Mucosa of stomach (tissue), 1 donor: Measurements from ENCODE around the gene NFE2L2.
"Not testable (repeated sequence)": the region's sequence is repeated elsewhere in the genome, so short reads cannot be mapped to it uniquely, and the experiment has no call there.

Experiments
- H3K27me3 ChIP-seq: one replicate; pipeline ENCODE4 v1.7.0; 2013; ENCODE audit warnings: mild to moderate bottlenecking, low read length; ENCODE audit not compliant: control insufficient read depth, insufficient read depth
- H3K36me3 ChIP-seq: one replicate; pipeline ENCODE4 v1.7.0; 2013; ENCODE audit warnings: low read length; ENCODE audit not compliant: control insufficient read depth, insufficient read depth
- H3K4me1 ChIP-seq: one replicate; pipeline ENCODE4 v1.7.0; 2013; ENCODE audit warnings: mild to moderate bottlenecking, low read length; ENCODE audit not compliant: control insufficient read depth, insufficient read depth
- H3K4me3 ChIP-seq: one replicate; pipeline ENCODE4 v1.7.0; 2013; ENCODE audit warnings: low read length
- H3K9ac ChIP-seq: one replicate; pipeline ENCODE4 v1.7.0; 2013; ENCODE audit warnings: mild to moderate bottlenecking, low read length, moderate library complexity
- H3K9me3 ChIP-seq: one replicate; pipeline ENCODE4 v1.7.0; 2013; ENCODE audit warnings: mild to moderate bottlenecking, low read length, moderate library complexity; ENCODE audit not compliant: control insufficient read depth
- donor health status: Pancreatic carcinoma.

The NFE2L2 gene

DNA sequence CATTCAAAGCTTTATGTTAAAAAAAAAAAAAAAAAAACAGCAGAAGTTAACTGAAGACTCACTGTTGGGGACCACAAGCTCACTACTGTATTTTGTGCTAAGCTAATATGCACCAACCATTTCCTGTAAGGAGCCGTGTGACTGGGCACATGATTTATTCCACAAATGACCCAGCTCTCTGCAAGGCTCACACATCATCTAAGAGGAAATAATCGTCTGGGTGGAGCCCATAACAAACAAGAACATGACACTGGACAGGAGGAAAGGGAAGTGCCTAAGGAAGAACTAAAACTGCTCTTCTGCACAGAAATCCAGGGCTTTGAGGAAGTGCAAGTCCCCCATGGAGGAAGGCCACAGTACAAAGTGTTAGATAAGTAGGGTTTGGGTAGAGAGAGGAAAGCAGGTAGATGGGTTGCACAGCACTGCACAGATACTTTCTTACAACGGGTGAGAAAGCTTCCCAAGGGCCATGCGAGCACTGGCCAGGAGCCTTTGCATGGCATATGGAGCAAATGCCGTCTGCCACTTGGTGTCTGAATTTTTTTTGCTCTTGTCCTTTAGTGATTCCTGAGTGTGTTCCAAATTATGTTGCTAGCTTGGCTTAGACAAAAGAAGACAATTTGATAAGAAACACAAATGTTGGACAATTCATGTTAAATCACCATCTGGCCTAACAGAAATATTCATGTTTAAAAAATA is 24.4 kb downstream of the NFE2L2 start:
- Histone ChIP-seq H3K9me3 (no peaks in the 10 kb centered on the region), H3K4me1 (peaks cover 67% of the 10 kb centered on the region), H3K4me3 (no peak overlapping the region), H3K27me3 (no peaks in the 10 kb centered on the region), H3K36me3 (no peaks in the 10 kb centered on the region), H3K9ac (no peak overlapping the region)

DNA sequence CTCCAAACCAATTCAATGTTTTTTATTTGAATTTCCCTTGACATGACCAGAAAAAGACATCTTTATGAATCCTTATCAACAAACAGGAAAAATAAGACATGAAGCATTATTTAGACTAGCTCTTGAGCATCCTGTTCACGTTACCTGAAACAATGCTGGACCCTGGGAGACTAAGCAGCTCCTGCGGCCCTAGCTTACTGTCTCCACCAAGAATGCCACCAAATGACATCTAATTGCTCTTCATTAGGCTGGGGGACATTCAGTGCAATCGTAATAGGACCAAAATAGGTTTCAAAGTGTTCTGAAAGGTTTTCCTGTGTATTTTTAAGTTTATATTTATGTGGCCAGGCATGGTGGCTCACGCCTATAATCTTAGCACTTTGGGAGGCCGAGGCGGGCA is 25.5 kb downstream of the NFE2L2 start:
- H3K36me3 ChIP-seq = no peaks in the 10 kb centered on the region
- H3K27me3 ChIP-seq = no peaks in the 10 kb centered on the region
- H3K4me1 ChIP-seq = peaks cover 61% of the 10 kb centered on the region
- no peak overlapping the region for H3K9ac ChIP-seq
- no peaks in the 10 kb centered on the region for H3K9me3 ChIP-seq
- H3K4me3 ChIP-seq = no peak overlapping the region

- Histone ChIP-seq H3K9me3 (no peaks in the 10 kb centered on the region), H3K9ac (no peak overlapping the region), H3K4me3 (no peak overlapping the region), H3K36me3 (no peaks in the 10 kb centered on the region), H3K27me3 (no peaks in the 10 kb centered on the region), H3K4me1 (peaks cover 54% of the 10 kb centered on the region)
Observed at GRCh38 chr2:177237932-177238331, 26.6 kb downstream of the NFE2L2 start.

- H3K9ac ChIP-seq = no peak overlapping the region
- no peak overlapping the region for H3K4me3 ChIP-seq
- peaks cover 35% of the 10 kb centered on the region for H3K4me1 ChIP-seq
- H3K36me3 ChIP-seq = peaks cover 14% of the 10 kb centered on the region
- H3K9me3 ChIP-seq = no peaks in the 10 kb centered on the region
- no peaks in the 10 kb centered on the region for H3K27me3 ChIP-seq
Observed at GRCh38 chr2:177235855-177236437, 28.6 kb downstream of the NFE2L2 start.

- Histone ChIP-seq H3K9me3 (no peaks in the 10 kb centered on the region), H3K9ac (no peak overlapping the region), H3K27me3 (no peaks in the 10 kb centered on the region), H3K36me3 (peaks cover 16% of the 10 kb centered on the region), H3K4me3 (no peak overlapping the region), H3K4me1 (peaks cover 18% of the 10 kb centered on the region)
Observed at GRCh38 chr2:177234267-177234666, 30.3 kb downstream of the NFE2L2 start.

GRCh38 chr2:177232098-177232704 is 32.3 kb downstream of the NFE2L2 start:
- Histone ChIP-seq H3K9ac (no peak overlapping the region), H3K4me3 (no peak overlapping the region), H3K4me1 (peaks cover 4% of the 10 kb centered on the region), H3K36me3 (peaks cover 16% of the 10 kb centered on the region), H3K9me3 (no peaks in the 10 kb centered on the region), H3K27me3 (no peaks in the 10 kb centered on the region)

DNA sequence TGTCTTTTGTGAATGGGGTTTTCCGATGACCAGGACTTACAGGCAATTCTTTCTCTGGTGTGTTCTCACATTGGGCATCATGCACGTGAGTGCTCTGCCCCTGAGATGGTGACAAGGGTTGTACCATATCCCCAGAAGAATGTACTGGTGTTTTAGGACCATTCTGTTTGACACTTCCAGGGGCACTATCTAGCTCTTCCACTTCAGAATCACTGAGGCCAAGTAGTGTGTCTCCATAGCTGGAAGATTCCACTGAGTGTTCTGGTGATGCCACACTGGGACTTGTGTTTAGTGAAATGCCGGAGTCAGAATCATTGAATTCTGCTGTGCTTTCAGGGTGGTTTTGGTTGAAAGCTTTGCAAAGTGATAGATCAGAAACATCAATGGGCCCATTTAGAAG is 33.3 kb downstream of the NFE2L2 start:
- peaks cover 16% of the 10 kb centered on the region for H3K36me3 ChIP-seq
- H3K4me1 ChIP-seq = peaks cover 4% of the 10 kb centered on the region
- no peaks in the 10 kb centered on the region for H3K27me3 ChIP-seq

GRCh38 chr2:177229442-177230242 is 34.9 kb downstream of the NFE2L2 start:
- Histone ChIP-seq H3K9me3 (no peaks in the 10 kb centered on the region), H3K4me1 (peaks cover 4% of the 10 kb centered on the region), H3K4me3 (no peak overlapping the region), H3K9ac (no peak overlapping the region), H3K27me3 (no peaks in the 10 kb centered on the region), H3K36me3 (peaks cover 16% of the 10 kb centered on the region)

More for the DNA sequence above, 33.3 kb downstream of the NFE2L2 start:
- H3K9me3 ChIP-seq = no peaks in the 10 kb centered on the region
- no peak overlapping the region for H3K4me3 ChIP-seq
- H3K9ac ChIP-seq = no peak overlapping the region

DNA sequence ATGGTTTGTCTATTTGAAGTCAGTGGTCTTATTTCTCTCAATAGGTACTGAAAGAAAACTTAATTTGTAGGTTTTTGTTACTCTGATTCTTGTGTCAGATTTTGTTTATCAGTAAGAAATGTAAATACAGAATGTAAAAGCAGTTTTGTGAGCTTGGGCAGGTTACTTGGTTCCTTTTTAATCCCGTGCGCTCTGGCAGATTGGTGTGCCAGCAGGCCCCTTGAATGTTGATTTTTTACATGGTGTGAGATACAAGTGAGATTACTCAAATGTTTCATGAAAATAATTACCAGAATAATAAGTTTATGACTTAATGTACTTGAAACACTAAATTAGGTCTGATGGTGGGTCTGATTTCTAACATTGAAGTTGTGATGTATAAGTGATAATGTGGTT is 38.6 kb downstream of the NFE2L2 start:
- H3K4me1 ChIP-seq = no peaks in the 10 kb centered on the region
- H3K9ac ChIP-seq = no peak overlapping the region
- no peaks in the 10 kb centered on the region for H3K9me3 ChIP-seq
- no peaks in the 10 kb centered on the region for H3K27me3 ChIP-seq
- peaks cover 2% of the 10 kb centered on the region for H3K36me3 ChIP-seq
- H3K4me3 ChIP-seq = no peak overlapping the region

- not testable (repeated sequence) for H3K4me3 ChIP-seq, H3K9ac ChIP-seq, H3K9me3 ChIP-seq, H3K27me3 ChIP-seq, H3K36me3 ChIP-seq, H3K4me1 ChIP-seq
Observed at GRCh38 chr2:177223436-177223835, 41.1 kb downstream of the NFE2L2 start.

DNA sequence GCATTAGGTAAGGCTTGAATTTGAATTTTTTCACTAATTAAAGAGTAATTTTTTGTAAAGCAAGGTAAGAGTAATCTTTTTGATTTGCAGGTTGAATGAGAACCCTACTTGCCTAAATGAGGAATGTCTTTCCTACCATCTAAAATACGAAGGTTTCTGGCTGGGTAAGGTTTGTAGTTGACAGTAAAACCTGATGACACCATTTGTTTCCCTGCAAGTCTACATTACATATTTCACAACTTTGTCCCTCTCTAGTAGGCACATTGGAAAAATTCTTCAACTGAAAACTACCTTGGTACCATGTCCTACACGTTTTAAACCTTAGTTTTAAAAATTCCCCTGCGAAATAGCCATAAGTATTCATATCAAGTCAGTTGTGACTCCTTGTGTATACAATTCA is 42.6 kb downstream of the NFE2L2 start:
- Histone ChIP-seq H3K4me1 (no peaks in the 10 kb centered on the region), H3K27me3 (no peaks in the 10 kb centered on the region), H3K9ac (no peak overlapping the region), H3K9me3 (no peaks in the 10 kb centered on the region), H3K4me3 (no peak overlapping the region), H3K36me3 (no peaks in the 10 kb centered on the region)

GRCh38 chr2:177221534-177221933 is 43.0 kb downstream of the NFE2L2 start:
- Histone ChIP-seq H3K27me3 (no peaks in the 10 kb centered on the region), H3K9ac (no peak overlapping the region), H3K4me1 (peaks cover under 1% of the 10 kb centered on the region), H3K9me3 (no peaks in the 10 kb centered on the region), H3K36me3 (no peaks in the 10 kb centered on the region), H3K4me3 (no peak overlapping the region)
